Activated naive CD4-positive, alpha-beta T cell treated with Interleukin-2 at 50 U/mL for 16 hours (primary cell): ENCODE measurements around the gene FHIT.

Source experiments
- DNase-seq: peaks from one replicate; pipeline ENCODE4 v3.0.0-alpha.2; 2020

Gene FHIT

DNA sequence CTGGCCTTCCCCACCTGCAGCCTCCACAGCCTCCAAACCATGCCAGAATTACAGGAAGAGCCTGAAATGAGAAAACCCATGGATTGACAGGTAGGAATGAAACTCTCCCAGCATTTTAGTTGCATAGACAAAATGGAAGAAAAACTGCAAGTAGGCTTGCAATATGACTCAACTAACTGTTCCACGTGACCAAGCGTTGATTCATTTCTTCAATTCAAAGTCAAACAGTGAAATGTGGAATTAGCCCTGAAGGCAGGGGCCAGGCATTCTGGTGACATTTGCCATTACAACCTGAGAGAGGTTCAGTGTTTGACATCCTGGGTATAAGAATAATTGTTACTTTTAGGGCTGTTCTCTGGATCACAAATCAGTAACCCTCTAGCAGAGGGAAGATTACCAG lies 1525.0 kb downstream of the FHIT start:
- DNase-seq = no peak

DNA sequence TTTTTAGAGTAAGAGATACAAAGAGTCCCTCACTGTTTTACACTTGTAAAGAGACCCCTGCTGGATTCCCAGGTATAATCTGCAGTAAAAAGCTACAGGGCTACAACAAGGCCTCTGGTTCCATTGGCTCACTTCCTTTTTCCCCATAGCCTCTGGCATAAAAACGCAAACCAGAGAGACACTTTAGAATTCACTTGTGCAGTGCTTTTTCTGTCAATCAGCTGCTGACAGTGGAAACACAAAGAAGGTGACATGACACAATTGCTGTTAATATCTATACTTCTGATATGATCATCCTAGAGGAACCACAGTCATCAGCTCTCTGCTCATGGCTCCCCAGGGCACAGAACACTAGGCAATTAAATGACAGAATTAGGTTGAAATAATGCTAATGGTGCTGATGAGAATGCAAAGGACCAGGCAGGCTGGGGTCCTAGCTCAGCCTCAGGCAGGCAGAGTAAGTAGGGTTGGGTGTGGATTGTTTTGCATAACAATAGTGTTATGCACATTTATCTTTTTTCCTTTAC lies 1533.5 kb downstream of the FHIT start:
- no peak for DNase-seq

- DNase-seq = no peak
Observed at GRCh38 chr3:59714066-59714465, 1537.2 kb downstream of the FHIT start.

DNA sequence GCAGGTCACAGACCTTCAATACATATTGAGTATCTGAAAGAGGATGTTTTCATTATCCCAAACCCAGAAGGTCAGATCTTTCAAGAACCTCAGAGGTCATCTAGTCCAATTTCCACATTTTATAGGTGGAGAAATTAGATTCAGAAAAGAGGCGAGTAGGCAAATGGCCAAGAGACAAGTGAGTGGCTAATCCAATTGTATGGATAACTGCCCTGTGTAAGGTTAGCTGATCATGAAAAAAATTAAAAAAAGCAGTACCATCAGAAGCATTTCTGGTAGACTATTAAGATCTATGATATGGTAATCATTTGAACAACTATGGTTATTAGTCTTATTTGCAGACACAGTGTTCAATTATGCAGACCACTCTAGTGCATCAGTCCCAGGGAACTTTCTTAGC lies 1540.7 kb downstream of the FHIT start:
- no peak for DNase-seq

- no peak for DNase-seq
Observed at GRCh38 chr3:59709702-59710553, 1541.3 kb downstream of the FHIT start.

DNA sequence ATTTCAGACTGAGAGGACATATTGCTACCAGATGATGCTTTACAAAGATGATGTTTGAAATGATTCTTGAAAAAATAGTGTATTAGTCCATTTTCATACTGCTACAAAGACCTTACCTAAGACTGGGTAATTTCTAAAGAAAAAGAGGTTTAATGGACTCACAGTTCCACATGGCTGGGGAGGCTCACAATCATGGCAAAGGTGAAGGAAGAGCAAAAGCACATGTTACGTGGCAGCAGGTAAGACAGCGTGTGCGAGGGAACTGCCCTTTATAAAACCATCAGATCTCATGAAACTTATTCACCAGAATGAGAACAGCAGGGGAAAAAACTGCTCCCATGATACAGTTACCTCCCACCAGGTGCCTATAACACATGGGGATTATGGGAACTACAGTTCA lies 1543.0 kb downstream of the FHIT start:
- DNase-seq = no peak

DNA sequence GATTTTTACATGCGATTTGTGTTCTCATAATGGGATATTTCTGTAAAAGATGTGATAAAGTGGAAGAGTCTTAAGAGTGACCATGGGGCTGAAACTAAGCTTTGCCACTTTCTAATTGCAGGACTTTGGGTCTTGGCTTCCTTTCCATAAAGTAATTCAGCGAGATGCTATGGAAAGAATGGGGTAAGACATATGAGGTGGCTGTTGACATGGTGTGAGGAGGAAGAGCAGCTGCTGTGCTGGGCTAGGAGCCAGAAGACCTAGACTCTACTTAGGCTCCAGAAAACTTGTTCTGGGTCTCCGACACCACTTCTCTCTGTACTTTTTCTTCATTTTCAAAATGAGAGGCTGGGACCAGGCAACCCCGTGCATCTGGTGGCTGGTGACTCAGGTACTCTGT lies 1547.0 kb downstream of the FHIT start:
- no peak for DNase-seq

DNA sequence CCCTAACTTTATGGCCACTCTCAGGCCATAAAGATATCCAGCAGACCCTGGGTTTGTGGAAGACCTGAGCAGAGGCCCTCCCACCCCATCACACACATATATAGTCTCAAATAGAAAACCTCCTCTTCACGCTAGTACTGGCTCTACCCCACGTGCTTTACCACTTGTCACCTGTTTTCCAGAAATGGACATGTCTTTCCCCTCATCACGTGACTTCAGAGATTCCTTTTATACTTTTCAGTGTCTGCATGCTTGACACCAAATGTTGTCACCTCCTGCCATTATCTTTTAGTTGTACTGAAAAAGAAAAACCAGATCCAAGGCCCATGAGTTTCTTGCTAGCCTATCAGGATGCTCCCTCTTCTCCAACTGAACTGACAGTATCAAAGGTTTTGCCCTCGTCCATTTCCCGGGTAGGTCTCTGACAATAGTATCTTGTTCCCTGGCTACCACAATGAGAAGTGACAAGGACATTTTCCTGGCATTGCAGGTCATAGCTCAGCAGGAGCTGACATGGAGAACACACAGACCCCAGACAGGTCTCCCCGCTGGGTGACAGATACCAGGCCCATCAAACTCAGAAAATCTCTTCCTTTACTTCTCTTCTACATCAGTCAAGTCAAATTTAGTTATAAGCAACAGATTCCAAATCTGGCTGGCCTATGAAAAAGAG lies 1551.5 kb downstream of the FHIT start:
- no peak for DNase-seq
